GM18502 (cell line): ENCODE data around the gene DPYSL3.

ENCODE experiments used
- ATAC-seq: cut with Tn5 transposase; IDR thresholded peaks from one replicate; pipeline ENCODE4 v1.9.1; 2021; ENCODE audit warnings: mild to moderate bottlenecking; ENCODE audit not compliant: unreplicated experiment, poor library complexity

Gene DPYSL3

DNA sequence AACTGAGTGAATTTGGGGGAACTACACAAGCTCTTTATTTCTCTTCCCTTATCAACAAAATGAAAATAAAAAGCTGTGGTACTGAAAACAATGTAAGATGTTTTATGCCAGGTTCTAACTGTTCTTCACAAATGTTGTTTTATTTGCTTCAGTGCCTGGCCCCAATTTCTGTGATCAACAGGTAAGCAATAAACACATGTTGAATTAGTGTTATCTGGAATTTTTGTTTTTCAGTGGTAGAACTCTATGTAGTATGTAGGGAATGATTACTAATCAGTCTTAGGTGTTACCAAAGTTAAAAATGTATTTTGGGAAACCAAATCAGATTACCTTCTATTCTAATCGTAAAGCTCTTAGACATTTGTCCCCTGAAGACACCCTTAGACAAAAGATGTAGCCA is 7.5 kb upstream of the DPYSL3 start:
- ATAC-seq, result no peak

DNA sequence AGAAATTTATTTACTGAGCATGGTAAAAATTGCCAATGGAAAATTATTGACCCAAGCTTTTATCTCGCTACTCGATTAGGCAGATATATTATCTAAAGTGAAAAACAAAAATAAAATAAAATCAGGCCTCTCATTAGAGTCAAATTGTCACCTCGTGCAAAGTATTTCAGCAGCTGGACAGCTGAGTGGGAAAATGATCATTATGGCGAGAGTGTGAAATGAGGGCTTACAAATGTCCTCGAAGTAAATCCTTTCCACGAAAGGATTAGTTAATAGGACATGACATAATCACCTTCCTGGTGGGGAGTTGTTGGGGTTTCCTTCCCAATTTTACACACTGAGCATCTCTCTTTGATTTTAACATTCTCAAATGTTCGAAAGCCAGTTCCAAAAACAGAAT is 5.4 kb upstream of the DPYSL3 start:
- no peak for ATAC-seq

DNA sequence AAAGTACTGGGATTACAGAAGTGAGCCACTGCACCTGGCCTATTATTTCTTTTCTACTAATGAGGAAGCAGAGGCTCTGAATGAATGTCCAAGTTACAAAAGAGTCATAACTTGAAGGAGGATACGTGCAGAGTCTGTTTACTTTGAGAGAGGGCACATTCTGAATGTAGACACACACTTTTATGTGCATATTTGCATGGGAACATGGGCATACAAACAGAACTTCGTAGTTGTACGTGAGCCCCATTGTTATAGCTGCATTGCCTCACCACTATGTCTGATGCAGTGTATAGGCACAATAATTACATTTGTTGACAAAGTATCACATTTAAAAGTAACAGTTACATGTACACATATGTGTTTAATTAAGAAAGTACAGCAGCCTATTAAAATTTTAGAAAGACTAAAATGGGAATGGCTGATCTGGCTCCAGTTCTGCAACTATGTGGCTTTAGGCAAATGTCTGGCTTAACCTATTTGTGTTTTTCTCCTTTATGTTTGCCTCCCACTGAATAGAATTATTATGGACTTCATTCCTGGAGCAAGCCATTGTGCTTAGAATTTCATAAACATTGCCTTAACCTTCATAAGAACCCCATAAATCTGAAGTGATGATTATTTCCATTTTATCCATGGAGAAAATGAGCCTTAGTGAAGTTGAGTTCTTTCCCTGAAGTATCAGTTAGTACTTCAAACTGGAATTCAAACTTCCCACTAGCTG is 3.0 kb upstream of the DPYSL3 start:
- no peak for ATAC-seq

DNA sequence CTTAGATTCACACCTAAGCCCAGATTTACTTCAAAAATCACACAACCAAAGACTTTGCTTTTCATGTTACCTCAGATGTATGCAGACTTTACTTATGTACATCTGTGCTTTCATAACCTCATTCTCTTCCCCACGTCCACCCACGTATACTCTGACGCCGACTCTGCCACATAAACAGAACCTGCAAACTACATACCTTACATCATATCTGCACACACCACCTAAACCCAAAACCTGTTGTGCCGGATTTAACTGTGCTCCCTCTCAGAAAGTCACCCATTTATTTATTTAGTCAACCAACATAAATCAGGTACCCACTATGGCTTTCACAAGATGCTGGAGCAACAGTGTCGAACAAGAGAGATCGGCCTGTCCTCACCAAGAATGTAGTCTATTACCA is 1.0 kb upstream of the DPYSL3 start:
- no peak for ATAC-seq

DNA sequence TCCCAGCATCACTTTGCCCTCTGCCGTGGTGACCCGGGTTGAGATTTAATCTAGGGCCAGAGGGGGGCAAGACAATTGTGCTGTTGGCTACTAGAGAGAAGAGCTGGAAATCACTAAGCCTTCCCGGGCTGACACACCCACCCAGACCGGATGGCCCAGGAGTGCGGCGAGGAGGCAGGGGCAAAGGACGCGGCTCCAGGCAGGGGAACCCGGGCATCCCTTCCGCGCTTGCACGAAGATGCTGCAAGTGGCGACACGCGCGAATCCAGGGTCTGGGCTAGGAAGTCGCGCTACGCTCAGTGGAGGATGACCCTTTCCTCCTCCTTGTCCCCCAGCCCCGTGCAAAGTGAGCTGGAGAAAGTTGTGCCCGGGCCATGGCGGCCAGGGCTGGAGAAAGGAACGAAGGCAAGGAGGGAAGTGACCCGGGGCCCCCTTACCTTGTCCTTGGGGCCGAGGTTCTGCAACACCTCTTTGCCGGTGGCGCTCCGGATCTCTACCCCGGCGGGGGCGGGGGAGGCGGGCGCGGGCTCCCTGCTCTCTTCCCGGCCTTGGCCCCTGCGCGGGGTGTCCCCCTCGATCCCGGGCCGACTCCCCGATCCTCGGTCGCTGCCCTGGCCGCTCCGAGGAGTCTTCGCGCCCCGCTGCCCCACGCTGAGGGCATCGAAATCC is 693 bp downstream of the DPYSL3 start:
- ATAC-seq, result no peak

DNA sequence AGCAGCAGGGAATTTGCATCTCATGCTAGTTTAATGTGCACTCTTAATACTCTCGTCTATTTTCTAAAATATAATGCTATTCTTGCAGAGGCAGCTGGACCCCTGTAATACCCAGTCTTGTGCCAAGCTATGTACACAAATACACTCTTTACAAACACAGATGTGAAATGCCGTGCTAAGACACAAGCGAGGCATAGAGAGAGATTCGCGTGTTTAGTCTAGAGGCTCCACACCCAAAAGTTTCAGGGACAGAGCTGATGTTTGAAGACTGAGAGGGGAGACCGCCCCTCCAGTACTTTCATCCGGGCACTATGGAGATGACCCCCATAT is 1.2 kb downstream of the DPYSL3 start:
- ATAC-seq, result no peak

DNA sequence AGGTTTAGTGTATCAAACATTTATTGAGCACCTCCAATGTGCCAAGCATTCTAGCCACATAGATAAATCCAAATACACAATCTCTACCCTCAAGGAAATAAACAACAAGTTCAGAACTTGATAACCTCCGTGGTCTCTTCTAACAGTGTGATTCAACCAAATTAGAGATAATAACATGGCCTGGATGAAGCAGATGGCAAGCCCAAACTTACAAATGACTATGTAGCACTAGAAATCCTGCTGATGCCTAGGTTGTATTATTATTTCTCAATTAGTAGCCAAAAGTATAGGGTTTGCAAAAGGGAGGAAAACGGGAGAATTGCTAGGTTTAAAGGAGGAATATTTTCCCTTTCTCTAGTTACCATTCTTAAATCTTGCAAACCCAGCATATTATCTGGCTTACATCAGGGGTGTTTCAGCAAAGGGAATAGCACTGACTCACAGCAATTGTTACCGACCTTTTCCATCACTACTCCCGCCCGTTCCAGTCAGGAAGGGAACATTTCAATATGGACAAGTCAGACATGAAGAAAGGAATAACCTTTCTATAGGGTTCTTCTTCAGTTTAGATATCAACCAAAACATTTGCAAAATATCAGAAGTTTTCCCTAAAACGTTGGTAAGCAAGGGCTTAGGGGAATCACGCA is 2.3 kb downstream of the DPYSL3 start:
- no peak for ATAC-seq

DNA sequence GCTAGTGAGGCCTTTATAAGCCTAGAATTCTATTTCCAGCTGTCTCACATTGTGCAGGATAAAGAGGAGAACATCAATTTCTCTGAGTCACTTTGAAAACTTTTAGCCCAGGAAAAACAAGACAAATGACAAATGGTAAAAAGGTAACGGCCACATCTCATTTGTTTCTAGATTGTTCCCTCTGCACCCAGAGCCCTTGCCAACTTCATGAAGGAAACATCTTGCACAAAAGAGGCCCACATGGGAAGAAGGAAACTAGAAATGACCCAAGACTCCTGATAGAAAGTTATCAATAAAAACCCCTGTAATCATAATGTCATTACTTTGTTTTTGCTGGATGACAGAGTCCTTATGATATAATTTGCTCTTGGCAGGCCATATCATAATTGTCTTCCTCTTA is 5.3 kb downstream of the DPYSL3 start:
- ATAC-seq, result no peak

DNA sequence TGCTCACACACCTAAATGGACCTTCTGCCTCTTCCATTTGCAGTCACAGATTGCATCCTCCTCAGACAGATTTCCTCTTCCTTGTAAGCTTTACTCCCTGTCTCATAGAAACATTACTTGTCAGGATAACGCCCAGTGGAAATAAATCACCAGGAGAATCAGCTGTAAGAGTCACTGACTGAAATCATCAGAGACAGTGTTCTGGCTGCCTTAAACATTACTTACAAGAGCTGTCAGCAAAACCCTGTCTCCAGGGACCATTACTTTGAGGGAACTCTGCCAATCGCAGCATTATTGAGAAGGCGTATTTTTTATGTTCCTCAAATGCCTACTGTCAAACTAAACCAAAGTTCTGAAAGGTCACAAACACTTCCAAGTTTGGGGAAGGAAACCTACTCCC is 5.9 kb downstream of the DPYSL3 start:
- ATAC-seq, result no peak

DNA sequence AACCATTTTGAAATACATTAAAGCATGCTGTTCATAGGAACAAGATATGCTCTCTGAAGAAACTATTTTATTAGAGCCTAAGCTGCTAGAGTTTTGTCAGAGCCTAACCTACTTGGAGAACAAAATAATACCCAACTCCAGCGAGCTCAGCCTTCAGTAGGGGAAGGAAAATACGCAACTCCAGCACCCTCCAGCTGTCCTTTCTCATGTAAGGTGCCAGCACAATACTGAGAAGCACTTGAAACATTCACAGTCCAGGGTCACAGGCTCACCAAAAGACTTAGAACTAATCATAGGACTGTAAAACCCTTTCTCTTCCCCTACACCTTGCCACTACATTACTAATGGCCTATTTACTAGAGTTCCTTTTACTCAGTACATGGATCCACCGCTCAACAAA is 18.9 kb downstream of the DPYSL3 start:
- no peak for ATAC-seq

DNA sequence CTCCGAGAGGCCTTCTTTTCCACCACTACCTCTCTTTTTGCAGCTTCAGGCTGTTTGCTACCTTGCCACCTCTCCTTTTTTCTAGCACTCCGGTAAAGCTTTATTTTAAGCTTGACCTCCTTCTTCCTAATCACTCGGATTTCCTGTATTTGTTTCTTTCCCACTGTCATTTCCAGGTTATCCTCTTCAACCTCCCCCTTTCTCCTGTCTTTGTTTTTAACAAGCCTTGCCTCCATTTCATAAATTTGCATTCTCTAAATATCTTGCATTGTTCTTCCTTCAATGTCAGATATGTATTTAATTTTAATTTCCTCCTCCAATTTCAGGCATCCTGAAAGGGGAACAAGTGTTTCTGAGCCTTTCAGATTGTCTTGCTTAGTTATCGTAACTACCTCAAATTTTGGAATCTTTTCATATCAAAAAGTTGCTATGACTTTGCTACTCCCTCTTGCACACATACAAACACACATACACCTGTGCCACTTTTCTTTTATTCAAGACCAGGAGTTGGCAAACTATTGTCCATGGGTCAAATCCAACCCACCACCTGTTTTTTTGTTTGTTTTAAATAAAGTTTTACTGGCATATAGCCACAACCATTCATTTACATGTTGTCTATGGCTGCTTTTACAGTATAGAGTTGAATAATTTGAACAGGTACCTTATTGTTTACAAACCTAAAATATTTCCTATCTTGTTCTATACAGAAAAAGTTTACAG is 22.7 kb downstream of the DPYSL3 start:
- no peak for ATAC-seq

DNA sequence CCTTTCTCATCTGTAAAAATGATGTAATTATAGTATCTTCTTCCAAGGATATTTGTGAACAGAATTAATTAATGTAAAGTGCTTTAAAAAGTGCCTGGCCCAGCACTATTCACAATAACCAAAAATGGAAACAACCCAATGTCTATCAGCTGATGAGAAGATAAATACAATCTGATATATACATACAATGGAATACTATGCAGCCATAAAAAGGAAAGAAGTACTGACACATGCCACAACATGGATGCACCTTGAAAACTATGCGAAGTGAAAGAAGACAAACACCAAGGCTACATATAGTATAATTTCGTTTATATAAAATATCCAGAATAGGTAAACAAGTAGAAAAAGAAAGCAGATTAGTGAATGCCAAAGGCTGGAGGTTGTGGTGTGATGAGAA is 24.1 kb downstream of the DPYSL3 start:
- ATAC-seq, result no peak

DNA sequence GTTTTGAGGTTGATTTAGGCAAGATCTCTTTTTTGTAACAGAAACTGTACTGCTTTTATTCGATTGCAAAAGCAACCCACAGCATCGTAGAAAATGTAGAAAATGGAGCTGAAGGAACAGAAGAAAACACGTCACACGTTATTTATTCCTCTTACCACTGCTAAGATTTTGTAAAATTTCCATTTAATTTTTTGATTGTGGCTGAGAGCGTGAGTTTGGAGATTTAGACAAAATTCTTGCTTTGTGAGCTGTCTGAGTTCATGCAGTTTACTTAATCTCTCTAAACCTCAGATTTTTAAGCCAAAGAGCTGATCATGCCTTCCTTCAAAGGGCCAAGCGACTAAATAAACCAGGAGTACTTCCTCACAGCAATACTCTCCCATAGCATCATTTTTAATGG is 24.8 kb downstream of the DPYSL3 start:
- no peak for ATAC-seq

DNA sequence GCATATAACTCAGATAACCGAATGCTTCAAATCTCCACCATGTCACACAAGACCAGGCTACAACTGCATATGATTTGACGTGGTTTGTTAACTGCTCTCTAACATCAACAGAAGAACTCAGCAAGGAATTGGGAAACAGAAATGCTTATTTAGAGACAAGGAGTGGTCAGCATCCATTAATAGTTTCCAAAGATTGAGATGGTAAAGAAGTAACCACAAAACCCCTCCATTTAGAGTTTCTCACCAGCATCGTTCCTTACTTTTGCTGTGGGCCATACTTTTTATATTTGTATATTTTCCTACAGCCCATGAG is 25.2 kb downstream of the DPYSL3 start:
- ATAC-seq, result no peak

DNA sequence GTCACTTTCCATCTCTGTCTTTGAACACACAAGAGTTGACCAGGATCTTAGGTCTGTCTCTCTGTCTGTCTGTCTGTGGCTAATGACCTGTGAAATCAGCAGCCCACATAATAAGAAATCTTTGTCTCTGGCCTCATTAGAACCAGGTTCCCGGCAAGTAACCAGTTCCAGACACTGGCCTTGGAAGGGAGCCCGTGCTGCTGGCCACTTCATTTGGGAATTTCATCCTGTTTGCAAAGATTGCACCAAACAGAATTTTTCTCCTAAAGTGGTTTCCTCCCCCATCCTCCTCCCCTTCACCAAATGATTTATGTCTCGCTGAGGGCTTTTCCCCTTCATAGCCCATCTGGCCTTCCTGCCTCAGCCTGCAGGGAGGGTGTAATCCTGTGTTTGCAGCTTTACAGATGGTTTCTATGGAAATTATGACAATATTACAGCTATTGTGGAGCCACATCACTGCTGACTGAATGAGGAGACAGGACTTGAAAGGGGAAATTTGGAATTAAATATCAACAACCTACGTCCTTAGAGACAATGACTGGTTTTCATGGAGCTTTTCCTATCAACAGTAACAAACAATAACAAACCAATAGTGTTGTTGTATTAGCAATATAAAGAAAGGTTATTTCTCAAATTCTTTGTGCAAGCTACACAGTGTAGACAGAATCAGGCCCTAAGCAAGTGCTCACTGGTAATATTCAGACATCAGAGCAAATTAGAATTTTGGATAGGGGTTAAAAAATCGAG is 25.7 kb downstream of the DPYSL3 start:
- no peak for ATAC-seq

DNA sequence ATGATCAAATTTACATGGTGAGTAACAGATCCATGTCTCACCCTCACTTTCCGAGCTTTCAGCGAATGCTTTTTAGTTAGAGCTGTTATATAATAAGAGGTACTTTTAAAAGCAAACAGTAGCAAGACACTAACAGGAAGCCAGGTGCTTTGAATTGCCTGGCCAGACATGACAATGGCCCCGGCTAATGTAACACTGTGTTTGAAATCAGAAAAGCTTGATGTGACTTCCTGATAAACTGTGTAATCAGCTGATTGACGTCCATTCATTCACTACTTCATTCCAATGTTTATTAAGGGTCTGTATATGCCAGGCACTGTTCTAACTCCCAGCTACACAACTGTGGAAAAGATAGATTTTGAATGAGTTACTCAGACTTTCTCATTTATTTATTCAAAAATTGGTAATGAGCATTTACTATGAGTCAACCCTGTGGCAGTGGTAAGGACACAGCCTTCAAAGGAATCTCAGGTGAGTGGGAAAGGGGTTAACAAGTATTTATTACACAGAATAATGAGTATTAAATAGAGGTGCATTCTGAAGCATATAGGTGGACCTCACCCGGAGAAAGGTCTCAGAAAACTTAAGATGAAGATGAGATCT is 26.6 kb downstream of the DPYSL3 start:
- no peak for ATAC-seq

DNA sequence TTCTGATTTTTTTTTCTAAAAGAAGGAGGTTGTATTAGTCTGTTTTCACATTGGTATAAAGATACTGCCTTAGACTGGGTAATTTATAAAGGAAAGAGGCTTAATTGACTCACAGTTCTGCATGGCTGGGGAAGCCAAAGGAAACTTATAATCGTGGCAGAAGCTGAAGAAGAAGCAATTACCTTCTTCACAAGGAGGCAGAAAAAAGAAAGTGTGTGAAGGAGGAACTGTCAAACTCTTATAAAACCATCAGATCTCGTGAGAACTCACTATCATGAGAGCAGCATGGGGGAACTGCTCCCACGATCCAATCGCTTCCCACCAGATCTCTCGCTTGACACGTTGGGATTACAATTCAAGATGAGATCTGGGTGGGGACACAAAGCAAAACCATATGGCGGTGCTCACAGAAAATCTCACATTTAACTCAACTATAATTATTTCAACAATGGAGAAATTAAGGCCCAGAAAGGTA is 27.1 kb downstream of the DPYSL3 start:
- ATAC-seq, result no peak

DNA sequence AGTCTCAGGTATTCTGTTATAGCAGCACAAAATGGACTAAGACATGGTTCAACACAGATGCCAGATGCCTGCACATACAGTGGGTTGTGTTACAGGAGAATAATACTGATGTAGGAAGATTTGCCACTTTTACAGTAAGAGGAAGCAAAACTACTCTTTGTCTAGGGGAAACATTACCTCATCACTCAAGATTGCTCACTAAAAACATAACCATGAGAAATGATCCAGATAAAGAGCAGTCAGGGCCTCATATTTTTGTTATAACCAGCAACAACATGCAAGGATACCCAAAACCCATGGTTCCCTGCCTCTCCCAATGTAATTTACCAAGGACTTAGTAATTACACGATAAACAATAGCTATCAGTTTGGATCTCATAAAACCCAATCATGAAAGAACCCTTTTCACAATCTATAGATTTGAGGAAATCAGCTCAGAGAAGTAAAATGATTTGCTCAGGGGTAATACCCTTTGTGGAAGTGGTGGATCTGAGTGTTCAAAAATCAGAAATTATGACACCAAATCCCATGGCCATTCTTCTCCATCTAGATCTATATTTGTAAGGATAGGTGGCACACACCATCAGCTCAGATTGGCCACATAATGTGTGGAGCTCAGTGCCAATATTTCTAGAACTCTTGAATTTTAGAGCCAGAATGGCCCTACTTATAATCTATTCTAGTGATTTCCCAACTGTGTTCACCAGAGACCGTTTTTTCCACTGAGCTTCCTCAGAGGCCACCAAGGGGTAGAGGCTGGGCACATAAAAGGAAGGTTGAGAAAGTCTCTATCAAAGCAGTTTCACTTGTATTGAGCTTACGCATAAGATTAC is 27.8 kb downstream of the DPYSL3 start:
- peak; percentile 85 for ATAC-seq

DNA sequence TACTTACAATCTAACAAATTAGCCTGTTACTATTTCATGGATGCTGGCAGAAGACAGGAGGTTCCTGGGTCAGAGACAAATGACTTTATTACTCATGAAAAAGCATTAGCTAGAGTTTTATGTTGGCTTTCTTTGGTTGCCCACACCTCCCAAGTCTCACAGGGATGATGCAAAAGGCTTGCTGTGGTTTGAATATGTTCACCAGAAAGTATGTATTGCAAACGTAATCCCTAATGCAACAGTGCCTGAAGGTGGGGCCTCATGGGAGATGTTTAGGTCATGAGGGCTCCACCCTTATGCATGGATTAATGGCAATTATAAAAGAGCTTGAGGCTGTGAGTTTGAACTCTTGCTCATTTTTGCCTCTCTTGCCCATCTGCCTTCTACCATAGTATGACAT is 28.5 kb downstream of the DPYSL3 start:
- ATAC-seq, result peak; percentile 8
